ENCODE data around the gene MTG1.

The MTG1 gene

DNA sequence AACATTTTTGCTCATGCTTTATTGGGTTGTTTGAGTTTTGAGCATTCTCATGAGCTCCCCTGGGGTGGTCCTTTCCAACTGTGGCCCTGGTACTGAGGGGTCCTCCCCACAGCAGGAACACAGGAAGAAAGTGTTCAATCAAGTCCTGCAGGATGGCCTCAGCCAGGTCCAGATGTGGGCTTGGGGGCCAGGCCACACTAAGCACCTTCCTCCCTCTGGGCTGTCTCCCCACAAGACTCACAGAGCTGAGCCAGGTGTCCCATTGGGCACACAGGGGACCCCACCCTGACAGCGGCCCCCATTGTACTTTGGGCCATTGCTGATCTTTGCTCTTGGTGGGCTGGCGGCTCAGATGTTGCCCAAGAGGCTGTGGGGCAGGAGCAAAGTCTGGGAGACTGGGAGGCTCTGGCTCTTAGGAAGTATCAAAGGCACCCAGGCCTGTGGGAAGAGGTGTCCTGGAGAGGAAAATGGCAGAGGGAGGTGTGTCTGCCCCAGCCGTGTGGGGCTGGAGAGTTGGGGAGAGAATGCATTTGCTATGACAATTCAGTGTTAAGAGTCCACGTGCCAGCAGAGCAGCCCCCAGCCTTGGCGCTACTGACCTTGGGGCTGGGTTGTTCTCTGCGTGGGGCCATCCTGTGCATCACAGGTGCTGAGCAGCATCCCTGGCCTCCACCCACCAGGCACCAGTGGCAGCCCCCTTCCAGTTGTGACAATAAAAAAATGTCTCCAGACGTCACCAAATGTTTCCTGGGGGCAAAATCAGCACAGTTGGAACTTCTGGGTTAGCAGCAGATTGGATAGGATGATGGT lies 77.5 kb downstream of the MTG1 start:
- H3K27me3 Mint-ChIP-seq = no peaks in the 10 kb centered on the region
- no peak for ATAC-seq (replicated peaks; ENCODE audit: extremely low read depth, poor library complexity, severe bottlenecking)

More for the DNA sequence above, 77.5 kb downstream of the MTG1 start:
- Mint-ChIP-seq H3K27ac (ENCODE audit: low read depth) (peak overlapping the region; percentile 55), H3K9me3 (no peaks in the 10 kb centered on the region), H3K36me3 (ENCODE audit: insufficient read depth) (no peaks in the 10 kb centered on the region), H3K4me1 (peaks cover 14% of the 10 kb centered on the region), H3K4me3 (no peak overlapping the region)
- DNase-seq (ENCODE audit: low spot score in 2 of 2) = no peak
